Neural crest cell (in vitro differentiated cells): ENCODE results near the gene RDH14. TPM values are rescaled to one million over a fixed set of nuclear protein-coding genes. Genes with fewer than 3 reads are reported as not detected.

Source experiments
- DNase-seq: peaks from one replicate; pipeline ENCODE4 v3.0.0; 2021; ENCODE audit warnings: low read depth, mixed read lengths, low spot score
- H3K27ac Mint-ChIP-seq: one replicate; pipeline ENCODE4 v1.8.0; 2021; ENCODE audit warnings: mild to moderate bottlenecking, mixed read lengths; ENCODE audit not compliant: unreplicated experiment
- H3K27me3 Mint-ChIP-seq: 2 replicates; pipeline ENCODE4 v1.8.0; 2021; ENCODE audit warnings: low read depth, mild to moderate bottlenecking, mixed read lengths
- H3K36me3 Mint-ChIP-seq: 2 replicates; pipeline ENCODE4 v1.8.0; 2021; ENCODE audit warnings: low read depth, mild to moderate bottlenecking, mixed read lengths
- H3K4me1 Mint-ChIP-seq: 2 replicates; pipeline ENCODE4 v1.8.0; 2021; ENCODE audit warnings: mixed read lengths
- H3K4me3 Mint-ChIP-seq: one replicate; pipeline ENCODE4 v1.8.0; 2021; ENCODE audit warnings: mild to moderate bottlenecking, mixed read lengths
- H3K9me3 Mint-ChIP-seq: 2 replicates; pipeline ENCODE4 v1.8.0; 2021; ENCODE audit warnings: mixed read lengths
- CTCF ChIP-seq: fragments of 200-600 bp; sonication (generic); conservative IDR thresholded peaks from 2 replicates; pipeline ENCODE4 v1.5.0; 2021; ENCODE audit warnings: antibody characterized with exemption, mild to moderate bottlenecking
- total RNA-seq: library from RNA; stranded (reverse); gene quantifications from 2 replicates; pipeline ENCODE4 v1.2.1, GENCODE V29; 2021

The RDH14 gene
- total RNA-seq, 1 donor from 2014 or later: 18.7 TPM

- no peak for TF ChIP-seq CTCF
- DNase-seq: no peak
- H3K9me3 Mint-ChIP-seq: peaks cover 15% of the 10 kb centered on the region
- peaks cover 2% of the 10 kb centered on the region for H3K4me1 Mint-ChIP-seq
- no peak overlapping the region for H3K4me3 Mint-ChIP-seq
- H3K36me3 Mint-ChIP-seq: peaks cover 8% of the 10 kb centered on the region
- H3K27me3 Mint-ChIP-seq: no peaks in the 10 kb centered on the region
- no peak overlapping the region for H3K27ac Mint-ChIP-seq
These were observed 5.8 kb upstream of the RDH14 start for GRCh38 chr2:18566145-18566769.

DNA sequence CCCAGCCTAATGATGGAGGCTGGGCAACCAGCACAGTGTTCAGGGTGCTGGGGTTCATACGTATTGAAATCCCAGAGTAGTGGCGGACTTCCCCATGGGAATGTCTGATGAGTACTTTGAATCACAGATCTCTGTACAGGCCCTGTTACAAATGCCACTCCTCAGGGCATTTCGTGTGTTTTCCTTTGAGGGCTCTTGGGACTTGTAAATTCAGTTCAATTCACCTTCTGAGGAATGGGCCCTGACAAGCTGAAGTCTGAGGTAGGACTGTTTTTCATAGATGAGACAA, 288 bp upstream of the RDH14 start:
- Mint-ChIP-seq H3K36me3 (peaks cover 14% of the 10 kb centered on the region), H3K27me3 (no peaks in the 10 kb centered on the region)
- no peak for DNase-seq

GRCh38 chr2:18559531-18560030, 872 bp downstream of the RDH14 start:
- peak overlapping the region; percentile 92 for H3K27ac Mint-ChIP-seq
- no peak for DNase-seq
- H3K27me3 Mint-ChIP-seq: no peaks in the 10 kb centered on the region
- TF ChIP-seq CTCF: no peak
- peak overlapping the region; percentile 95 for H3K4me3 Mint-ChIP-seq
- H3K4me1 Mint-ChIP-seq: peaks cover 37% of the 10 kb centered on the region
- peaks cover 5% of the 10 kb centered on the region for H3K9me3 Mint-ChIP-seq
- H3K36me3 Mint-ChIP-seq: peaks cover 14% of the 10 kb centered on the region

More for the DNA sequence above, 288 bp upstream of the RDH14 start:
- TF ChIP-seq CTCF: no peak
- H3K27ac Mint-ChIP-seq: peak overlapping the region; percentile 86
- H3K4me1 Mint-ChIP-seq: peaks cover 37% of the 10 kb centered on the region
- peaks cover 8% of the 10 kb centered on the region for H3K9me3 Mint-ChIP-seq
- peak overlapping the region; percentile 97 for H3K4me3 Mint-ChIP-seq

GRCh38 chr2:18558458-18558857, 2.0 kb downstream of the RDH14 start:
- TF ChIP-seq CTCF: no peak
- peaks cover 19% of the 10 kb centered on the region for H3K36me3 Mint-ChIP-seq
- peaks cover 37% of the 10 kb centered on the region for H3K4me1 Mint-ChIP-seq
- H3K27me3 Mint-ChIP-seq: no peaks in the 10 kb centered on the region
- no peak overlapping the region for H3K27ac Mint-ChIP-seq
- H3K4me3 Mint-ChIP-seq: peak overlapping the region; percentile 95
- H3K9me3 Mint-ChIP-seq: peaks cover 5% of the 10 kb centered on the region
- no peak for DNase-seq

DNA sequence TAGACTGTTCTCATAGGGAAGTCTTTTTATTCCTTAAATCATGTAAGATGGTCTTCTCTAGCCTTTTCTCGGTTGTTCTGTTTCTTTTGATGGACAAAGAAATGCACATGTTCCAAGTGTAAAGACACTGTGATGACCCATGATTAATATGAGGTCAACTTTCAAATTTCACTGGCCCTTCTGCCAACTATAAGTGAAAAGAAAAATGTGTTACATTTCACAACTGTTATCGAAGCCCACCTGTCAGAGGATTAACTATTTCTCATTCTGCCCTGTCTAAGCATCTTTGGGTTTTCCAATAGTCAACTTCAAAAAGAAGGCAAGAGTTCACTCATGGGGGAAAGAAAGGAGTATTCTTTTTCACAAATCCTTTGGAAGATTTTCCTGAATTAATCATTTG, 3.3 kb downstream of the RDH14 start:
- H3K27me3 Mint-ChIP-seq: no peaks in the 10 kb centered on the region
- no peak for DNase-seq
- no peak for TF ChIP-seq CTCF
- peaks cover 37% of the 10 kb centered on the region for H3K4me1 Mint-ChIP-seq
- H3K4me3 Mint-ChIP-seq: peak overlapping the region; percentile 72
- peaks cover 19% of the 10 kb centered on the region for H3K36me3 Mint-ChIP-seq
- H3K27ac Mint-ChIP-seq: no peak overlapping the region
- H3K9me3 Mint-ChIP-seq: peaks cover 1% of the 10 kb centered on the region
